Dedifferentiated amniotic fluid mesenchymal stem cell (primary cell): ENCODE data around the gene TRAF3IP1.
"Not testable (repeated sequence)": the region's sequence is repeated elsewhere in the genome, so short reads cannot be mapped to it uniquely, and the experiment has no call there.

Source experiments
- DNase-seq: peaks from one replicate; pipeline ENCODE4 v3.0.0-alpha.2; 2016; ENCODE audit errors: extremely low spot score

TRAF3IP1 gene

DNA sequence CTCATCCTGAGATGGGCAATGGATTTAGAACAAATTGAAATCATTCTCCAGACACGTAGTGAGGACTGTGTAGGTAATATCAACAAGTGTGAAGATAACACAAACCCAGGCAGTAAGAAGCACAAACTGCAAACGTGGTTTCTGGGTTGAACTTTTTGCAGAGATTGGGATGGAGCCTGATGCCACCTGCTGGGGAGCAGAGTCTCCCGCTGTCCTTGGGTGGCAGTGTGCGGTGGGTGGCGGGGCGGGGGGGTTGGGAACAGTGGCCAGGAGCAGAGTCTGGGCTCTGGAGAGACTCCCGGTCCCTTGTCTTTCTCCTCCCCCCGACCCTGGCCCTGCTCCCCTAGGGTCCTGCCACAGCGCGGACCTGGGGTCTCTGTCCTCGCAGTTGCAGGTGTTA lies 19.5 kb downstream of the TRAF3IP1 start:
- no peak for DNase-seq

DNA sequence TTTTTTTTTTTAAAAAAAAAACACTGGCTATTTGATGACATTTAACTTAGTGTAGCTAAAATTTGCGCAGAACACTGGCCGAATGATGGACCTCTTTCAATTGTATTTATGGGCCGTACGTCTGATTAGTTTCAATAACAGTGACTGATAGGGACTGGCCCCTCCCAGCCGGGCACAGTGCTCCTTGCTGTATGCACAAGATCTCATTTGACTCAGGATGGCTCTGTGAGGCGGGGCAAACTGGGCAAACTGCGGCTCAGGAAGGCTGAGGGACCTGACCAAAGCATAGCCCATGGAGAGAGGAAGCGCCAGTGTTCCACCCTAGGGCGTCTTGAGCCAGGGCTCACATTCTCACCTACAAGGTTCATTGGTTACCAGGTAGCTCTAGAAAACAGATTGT lies 21.2 kb downstream of the TRAF3IP1 start:
- no peak for DNase-seq

DNA sequence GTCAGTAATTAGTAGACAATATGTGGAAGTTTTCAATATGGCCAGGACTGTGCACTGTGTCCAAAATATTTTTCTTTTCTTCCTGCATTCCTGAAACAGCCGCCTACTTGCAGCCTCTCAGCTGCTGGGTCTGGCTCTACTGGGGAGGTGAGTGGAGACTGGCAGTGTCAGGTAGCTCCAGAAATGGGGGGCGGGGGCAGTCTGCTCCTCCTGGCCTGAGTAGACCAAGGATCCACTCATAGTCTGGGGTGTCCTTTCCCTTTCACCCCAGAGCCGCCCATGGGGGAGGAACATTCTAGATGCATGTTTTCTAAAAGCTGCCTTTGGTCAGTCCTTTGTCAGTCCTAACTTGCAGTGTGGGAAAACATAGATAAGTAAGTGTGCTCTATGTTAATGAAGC lies 23.7 kb downstream of the TRAF3IP1 start:
- no peak for DNase-seq

DNA sequence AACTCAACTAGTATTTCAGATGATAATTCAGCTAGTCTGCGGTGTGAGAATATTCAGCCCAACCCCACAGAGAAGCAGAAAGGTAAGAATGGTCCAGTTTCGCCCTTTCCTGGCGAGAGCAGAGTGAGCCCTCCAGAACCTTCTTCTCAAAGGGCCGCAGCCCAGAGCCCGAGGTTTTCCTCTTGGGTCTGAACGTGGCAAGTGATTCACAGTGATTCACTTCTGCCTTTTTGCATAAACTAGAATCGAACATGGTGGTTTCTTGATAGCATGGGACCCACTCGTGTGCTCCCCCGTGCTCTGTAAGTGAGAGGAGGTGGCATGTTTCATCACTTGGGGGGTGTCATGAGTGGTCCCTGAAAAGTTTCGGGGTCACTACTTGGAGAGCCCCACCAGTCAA lies 24.2 kb downstream of the TRAF3IP1 start:
- no peak for DNase-seq

DNA sequence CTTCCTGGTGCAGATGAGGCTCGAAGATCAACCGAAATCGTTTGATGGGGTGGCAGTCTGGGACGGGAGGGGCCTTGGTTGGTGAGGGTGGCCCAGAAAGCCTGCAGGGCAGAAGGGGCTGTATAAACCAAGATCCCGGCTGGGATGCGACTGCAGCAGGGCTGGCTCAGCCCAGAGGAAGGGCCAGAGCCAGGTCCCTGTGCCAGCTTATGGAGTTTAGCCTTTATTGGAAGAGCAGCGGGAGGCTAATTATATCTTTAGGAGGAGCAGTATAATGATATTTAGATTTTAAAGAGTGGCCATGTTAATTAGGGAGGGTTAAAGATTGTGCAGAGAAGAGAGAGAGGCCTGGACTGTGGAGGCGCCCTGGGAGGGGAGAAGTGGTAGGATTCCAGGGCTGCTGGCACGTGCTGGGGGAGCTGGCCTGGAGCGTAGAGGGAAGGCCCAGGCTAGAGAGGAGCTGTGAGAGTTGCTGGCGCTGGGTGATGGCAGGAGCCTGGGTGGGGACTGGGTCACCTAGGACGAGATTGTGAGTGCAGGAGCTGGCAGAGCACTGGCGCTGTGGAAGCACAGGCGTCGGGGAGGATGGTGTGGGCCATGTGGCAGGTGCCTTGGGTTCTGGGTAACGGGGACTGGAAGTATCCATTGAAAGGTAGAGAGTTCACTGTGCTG lies 25.1 kb downstream of the TRAF3IP1 start:
- no peak for DNase-seq

DNA sequence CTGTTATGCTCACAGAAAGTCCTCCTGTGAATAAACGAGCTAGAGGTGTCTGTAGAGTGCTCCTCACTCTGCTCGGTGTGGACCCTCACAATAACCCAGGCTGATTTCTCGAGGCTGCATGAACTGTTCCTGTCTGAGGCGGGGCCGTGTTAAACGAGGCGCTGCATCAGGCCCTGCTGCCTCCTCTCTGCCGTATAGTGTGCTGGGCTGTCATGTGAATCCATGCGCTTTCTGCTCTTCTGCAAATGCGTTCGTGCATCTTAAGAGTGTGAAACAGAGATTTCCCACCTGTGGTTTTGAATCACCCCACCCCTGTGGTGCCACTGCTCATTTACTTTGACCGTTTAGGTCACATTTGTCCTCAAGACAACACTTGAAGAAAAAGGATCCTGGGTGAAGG lies 26.2 kb downstream of the TRAF3IP1 start:
- DNase-seq, result no peak

DNA sequence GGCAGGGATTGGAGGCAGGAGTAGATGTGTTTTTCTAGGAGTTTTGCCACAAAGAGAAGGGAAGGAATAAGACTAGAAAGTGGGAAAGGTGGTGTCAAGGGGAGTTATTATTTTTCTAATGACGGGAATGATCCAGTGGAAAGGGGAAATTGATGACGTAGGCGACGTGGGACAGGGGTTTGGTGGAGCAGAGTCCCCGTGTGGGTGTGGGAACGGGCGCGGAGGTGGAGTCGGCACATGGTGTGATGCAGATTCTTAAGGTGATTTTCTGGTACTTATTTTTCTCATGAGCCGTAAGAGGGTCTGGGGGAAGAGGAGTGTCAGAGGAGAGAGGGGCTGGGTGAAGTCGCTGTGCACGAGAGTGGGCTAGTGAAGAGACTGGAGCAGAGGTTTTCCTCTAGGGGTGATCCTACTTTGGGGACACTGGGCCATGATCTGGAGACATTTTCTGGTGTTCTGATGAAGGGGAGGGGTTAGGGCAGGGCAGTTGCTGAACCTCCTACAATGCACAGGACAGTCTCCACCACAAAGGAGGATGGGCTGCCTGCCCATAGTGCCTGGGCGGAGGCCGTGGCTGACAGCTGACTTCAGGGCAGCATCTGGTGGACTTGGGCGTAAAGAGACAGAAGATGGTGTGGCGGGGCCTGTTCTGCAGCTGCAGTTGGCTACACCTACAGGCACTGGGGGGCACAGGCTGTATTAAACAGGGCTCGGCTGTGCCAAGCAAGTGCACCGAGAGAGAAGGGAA lies 30.0 kb downstream of the TRAF3IP1 start:
- DNase-seq, result no peak

DNA sequence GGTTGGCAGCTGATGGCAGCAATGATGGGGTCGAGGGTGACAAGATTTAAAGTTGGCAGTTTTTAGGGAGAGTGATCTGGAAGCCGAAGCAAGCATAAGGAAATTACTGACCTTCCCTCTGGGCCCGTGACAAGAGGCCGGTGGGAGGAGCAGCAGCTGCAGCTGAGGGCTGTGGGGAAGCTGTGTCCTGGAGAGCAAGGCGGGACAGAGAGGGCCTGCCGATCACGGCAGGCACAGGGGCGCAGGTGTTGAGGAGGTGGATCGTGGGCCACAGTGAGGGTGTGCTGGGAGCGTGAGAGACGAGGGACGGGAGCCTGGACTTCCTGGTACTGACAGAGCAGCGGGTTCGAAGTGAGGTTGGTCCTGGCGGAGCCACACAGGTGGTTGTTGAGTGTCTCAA lies 31.0 kb downstream of the TRAF3IP1 start:
- no peak for DNase-seq

DNA sequence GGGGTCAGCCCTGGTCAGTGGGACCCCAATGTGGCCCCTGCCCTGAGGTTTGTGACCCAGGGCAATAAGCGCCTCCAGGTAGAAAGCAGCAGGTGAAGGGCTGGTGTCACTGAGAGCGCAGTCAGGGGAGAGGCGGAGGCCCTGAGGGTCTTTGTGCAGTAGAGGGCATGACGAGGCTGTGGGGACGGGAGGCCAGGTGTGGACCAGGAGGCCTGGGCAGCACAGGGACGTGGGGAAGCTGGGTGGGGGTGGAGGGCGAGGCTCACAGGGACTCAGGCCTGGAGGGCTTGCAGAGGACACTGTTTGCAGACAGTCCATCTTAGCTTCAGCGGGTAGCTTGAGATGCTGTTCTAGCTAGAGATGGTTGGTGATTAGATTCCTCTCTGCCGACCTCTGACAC lies 32.0 kb downstream of the TRAF3IP1 start:
- DNase-seq, result no peak

DNA sequence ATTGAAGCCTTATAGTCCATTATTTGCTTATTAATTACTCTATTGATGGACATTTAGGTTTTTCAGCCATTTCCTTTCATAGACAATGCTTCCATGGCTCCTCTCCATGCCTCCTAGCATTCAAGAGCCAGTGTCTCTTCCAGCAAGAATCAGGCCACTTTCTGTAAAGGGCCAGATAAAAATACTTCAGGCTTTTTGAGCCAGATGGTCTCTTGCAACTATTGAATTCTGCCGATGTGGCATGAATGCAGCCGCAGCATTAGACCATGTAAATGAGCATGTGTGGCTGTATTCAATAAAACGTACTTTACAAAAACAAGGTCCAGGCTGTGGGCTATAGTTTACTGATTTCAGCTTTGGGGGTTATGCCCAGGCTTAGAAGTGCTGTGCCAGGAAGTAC lies 38.5 kb downstream of the TRAF3IP1 start:
- DNase-seq, result no peak

DNA sequence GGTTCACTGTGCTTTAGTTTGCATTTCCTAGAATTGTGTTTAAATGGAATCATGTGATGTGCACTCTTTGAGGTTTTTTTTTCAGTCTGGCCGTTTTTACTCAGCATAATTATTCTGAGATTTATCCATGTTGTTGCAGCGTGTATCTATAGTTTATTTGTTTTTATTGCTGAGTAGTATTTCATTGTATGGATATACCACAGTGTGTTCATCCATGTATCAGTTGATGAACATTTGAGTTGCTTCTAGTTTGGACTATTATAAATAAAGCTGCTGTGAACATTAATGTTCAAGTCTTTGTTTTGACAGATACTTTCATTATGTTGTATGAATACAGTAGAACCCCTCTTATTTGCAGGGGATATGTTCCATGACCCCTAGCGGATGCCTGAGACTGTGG lies 39.1 kb downstream of the TRAF3IP1 start:
- no peak for DNase-seq

DNA sequence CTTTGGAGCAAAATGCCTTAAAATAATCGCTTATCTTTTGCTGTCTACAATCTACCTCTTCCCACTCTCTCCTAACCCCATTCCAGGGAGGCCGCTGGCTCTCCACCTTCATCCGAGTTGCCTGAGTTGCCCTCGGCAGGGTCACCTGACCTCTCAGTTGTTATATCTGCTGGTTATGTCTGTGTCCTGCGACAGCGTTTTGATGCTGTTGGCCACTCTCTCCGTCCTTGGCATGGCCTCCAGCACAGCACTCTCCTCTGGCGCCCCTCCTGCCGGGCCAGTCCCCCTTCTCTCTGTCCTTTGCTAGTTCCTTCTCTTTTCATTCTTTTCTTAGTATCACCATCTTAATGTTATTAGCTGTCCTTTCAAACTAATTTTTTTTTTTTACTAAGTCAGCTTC lies 41.6 kb downstream of the TRAF3IP1 start:
- no peak for DNase-seq

DNA sequence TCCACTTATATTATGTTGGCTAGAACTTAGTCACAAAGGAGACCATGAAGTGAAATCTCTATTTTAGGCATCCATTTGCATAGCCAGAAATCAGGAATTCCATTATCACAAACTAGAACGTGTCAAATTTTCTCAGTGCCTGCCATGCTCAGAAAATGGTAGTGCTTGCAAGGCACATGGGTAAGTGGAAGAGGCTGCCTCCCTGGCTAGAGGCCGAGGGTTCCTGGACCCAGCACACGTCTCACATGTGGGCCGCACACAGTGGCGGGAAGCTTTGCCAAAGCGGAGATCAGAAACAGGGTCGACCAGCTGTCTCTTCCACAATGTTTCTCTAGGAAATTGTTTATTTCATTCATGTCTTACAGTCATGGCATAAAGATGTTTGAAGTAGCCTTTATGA lies 42.3 kb downstream of the TRAF3IP1 start:
- DNase-seq, result no peak

DNA sequence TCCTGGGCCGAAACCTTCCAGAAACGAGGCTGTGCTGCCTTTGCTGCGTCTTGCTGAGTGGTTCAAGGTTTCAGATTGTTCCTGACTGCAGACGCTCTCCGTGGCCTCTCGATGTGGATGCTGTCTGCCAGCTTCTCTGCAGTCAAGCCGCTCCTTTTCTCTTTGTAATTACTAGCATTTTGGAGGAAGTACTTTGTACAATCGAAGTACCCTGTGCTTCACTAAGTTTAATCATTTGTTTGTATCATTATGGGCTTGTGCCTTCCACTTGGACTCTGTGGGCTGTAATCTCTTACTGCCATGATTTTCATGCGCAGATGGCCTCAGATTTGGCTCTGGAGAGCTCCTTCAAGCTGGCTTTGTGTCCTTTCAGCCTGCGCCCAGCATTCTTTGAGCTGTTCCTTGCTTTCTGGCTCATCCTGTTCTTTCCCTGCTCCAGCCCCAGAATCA lies 49.3 kb downstream of the TRAF3IP1 start:
- DNase-seq, result no peak

DNA sequence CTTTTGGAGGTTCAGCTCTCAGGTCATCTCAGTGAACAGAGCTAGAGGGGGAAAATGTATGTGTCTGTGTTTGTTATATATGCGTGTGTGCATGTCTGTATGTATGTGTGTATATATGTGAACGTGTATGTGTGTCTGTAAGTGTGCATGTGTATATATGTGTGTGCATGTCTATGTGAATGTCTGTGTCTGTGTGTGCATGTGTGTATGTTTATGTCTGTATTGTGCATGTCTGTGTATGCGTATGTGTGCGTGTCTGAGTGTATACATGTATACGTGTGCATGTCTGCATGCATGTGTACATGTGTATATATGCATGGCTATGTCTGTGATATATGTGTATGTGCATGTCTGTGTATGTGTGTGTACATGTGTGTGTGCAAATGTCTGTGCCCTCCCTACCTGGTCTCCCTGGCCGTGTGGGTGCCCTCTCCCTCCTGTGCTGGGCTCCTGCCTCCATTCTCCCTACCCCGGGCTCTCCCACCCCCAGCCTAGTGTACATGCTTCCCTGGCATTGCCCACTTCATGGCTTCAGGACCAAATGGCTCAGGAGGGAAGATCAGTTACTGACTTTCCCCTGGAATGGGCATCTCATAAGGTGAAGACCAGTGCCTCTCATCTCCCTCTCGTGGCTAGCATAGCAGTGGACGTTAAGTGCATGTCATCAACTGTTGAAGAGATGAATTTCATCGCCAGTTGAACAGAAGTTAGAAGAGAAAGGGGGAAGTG lies 49.9 kb downstream of the TRAF3IP1 start:
- no peak for DNase-seq

DNA sequence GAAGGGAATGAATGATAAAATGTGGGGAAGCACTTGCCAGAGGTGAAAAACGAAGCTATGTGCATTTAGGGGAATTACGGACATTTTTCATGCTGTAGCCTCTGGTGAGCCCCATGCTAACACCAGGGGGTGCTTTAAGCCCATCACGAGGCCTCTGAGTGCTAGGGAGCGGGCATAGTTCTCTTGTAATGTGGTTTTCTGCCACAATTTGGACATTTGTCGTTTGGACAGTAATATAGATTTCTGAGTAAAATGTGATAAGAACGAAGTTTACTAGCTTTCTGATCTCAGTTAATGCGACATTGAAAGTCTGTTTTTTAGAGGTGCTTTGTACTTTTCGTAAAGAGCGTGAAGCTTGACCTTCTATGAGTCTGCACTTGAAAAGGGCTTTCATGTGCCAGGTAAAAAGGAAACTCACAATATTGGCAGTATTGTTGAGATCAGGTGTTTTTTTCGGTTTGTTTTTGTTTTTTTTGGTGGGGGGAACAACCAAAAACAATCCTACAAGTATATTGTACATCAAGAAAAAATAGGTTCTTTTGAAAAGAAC lies 50.6 kb downstream of the TRAF3IP1 start:
- peak; percentile 72 for DNase-seq

DNA sequence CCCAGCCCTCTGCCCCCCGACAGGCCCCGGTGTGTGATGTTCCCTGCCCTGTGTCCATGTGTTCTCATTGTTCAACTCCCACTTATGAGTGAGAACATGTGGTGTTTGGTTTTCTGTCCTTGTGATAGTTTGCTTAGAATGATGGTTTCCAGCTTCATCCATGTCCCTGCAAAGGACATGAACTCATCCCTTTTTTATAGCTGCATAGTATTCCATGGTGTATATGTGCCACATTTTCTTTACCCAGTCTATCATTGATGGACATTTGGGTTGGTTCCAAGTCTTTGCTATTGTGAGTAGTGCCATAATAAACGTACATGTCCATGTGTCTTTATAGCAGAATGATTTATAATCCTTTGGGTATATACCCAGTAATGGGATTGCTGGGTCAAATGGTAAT lies 52.0 kb downstream of the TRAF3IP1 start:
- DNase-seq, result not testable (repeated sequence)

DNA sequence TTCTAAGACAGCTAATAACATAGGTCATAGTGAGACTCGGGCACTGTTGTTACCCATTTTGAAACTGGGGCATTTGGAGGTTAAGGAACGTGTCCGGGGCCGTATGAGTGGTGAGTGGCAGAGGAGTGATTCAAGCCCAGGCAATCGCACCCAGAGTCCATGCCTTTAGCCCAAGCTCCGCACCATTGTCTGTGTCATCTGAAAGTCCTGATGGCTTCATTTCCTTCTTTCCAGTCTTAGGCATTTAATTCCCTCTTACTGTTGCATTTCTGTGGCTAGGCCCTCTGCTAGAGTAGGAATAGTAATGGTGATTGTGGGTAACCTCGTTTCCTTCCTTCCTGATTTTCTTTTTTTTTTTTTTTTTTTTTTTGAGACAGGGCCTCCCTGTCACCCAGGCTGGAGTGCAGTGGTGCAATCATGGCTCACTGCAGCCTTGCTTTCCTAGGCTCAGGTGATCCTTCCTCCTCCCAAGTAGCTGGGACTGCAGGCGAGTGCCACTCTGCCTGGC lies 56.6 kb downstream of the TRAF3IP1 start:
- DNase-seq, result no peak

DNA sequence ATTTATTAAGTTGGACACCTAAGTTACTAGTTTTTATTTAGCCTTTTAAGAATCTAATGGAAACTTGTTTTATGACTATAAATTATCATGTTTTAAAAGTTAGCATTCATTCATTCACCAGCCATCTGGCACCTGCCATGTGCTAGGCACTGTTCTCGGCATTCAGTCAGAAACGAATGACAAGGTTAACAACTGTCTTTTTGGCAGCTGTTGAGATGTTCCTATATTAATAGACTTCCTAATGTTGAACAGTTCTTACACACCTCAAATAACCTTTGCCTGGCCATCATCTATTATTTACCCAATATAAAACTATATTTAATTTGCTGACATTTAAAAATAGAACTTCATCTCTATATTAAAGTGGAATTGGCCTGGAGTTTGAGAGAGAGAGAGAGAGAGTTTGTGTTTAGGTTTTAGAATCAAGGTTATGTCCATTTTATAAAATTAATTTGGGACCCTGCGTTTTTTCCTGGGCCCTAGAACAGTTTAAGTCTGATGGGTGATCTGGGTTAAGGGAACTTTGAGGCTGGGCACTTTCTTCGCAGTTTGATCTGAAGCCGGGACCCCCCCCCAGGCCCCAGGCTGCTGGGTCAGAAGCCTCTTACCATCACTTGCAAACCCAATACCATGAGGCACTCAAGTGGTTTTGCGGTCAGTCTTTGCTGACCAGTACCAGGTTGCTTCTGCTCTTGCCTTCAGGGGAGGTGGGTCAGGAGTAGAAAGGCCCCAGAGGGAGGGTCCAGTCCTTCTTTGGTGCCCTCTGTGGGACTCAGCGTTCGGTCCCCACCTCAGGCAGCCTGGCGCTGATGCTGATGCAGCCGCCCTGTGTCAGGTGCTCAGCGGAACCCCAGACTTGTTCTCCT lies 58.1 kb downstream of the TRAF3IP1 start:
- no peak for DNase-seq

DNA sequence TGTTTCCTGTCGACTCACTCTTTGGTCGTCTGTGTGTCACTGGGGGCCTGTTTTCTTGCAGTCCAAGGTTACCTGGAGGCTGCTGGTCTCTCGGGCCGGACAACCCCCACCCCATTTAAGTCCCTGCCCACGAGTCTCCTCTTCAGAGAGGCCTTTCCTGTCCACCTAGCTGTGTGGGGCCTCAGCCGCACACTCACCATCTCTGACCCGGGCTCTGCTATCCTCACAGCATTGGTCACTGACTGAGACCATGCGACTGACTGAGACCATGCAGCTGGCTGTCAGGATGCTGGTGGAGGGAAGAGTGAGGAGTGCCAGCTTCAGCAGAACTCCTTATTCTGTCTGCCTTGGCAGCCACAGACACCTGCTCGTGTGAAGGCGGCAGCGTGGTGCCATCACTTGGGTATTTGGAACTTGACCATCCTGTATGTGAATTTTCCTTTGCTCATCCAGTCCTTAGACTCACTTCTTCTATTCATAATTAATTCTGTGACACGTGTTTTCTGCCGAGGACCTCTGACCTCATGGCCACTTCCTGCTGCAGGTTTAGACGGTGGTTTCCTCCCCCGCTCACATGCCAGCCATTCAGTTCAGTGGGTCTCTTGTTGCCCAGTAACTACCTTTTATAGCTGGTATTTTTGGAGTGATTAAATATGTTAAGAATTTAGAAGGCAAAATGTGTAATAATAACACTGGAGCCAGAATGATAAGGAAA lies 58.9 kb downstream of the TRAF3IP1 start:
- DNase-seq, result no peak

DNA sequence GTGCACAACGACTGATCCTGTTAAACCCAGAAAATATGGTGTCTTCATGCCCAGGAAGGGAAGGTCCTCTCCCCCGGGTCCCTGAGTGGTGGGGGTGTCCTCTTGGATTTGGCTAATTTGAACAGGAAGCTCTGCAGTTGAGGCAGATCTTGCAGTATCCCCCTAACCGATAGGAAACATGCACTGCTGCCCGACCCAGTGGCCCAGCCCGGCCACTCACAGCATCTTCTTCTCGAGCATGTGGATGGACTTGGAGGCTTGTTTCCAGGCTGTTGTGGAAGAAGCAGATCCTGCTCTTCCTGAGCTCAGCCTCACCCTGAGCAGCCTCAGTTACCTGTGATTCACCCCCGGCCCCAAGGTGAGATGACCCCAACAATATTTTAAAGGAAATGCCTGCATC lies 60.0 kb downstream of the TRAF3IP1 start:
- no peak for DNase-seq
